Measurements from ENCODE around the gene EPS8L3. TPM values are rescaled to one million over a fixed set of nuclear protein-coding genes. Genes with fewer than 3 reads are reported as not detected.

Gene EPS8L3
- polyA plus RNA-seq, 4 donors, result 167 to 736 (median 401) TPM

DNA sequence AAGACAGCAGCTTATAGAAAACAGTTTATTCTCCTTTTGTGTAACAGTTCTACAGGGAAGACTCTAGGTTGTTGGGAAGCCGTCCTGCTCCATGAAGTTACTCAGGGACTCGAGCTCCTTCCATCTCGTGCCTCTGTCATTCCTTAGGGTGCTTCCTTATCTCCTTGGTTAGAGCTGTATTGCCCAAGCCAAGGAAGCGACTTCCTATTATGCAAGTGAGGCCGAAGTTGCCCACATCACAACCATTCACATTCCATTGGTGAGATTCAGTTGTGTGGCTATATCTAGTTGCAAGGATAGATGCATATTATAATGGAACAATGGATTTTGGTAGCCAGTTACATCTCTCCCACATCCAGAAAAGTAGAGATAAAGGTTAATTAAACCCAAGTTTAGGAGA is 42.7 kb downstream of the EPS8L3 start:
- Histone ChIP-seq H3K4me1 (ENCODE audit: control insufficient read depth in 3 of 3, insufficient read depth in 2 of 3, low read depth in 1 of 3, low read length in 2 of 3) (peaks cover 0 to 5% (median 0%) of the 10 kb centered on the region in 3 donors), H3K4me3 (ENCODE audit: low read depth in 1 of 3, low read length in 3 of 3) (no peak overlapping the region), H3K27ac (ENCODE audit: low read depth in 1 of 3, low read length in 2 of 3) (no peak overlapping the region), H3K36me3 (ENCODE audit: control insufficient read depth in 3 of 3, insufficient read depth in 2 of 3, low read depth in 1 of 3, low read length in 3 of 3) (no peaks in the 10 kb centered on the region), H3K9me3 (ENCODE audit: control insufficient read depth in 2 of 2, insufficient read depth in 1 of 2, low read depth in 1 of 2, low read length in 1 of 2) (peaks cover 0 to 5% of the 10 kb centered on the region in 2 donors), H3K27me3 (ENCODE audit: control insufficient read depth in 3 of 3, insufficient read depth in 3 of 3, low read length in 3 of 3) (no peaks in the 10 kb centered on the region)
- FAIRE-seq, result no peak
- DNase-seq, result peak in 1 of 2 donors; percentile 69
- 77 to 87% (median 83%) methylated on average over 5 of the region's 5 CpGs for WGBS, 3 donors

- DNase-seq, result no peak
- Histone ChIP-seq H3K4me3 (ENCODE audit: low read depth in 1 of 3, low read length in 3 of 3) (no peak overlapping the region), H3K4me1 (ENCODE audit: control insufficient read depth in 3 of 3, insufficient read depth in 2 of 3, low read depth in 1 of 3, low read length in 2 of 3) (peaks cover 0 to 5% (median 0%) of the 10 kb centered on the region in 3 donors), H3K27ac (ENCODE audit: low read depth in 1 of 3, low read length in 2 of 3) (no peak overlapping the region), H3K9me3 (ENCODE audit: control insufficient read depth in 2 of 2, insufficient read depth in 1 of 2, low read depth in 1 of 2, low read length in 1 of 2) (no peaks in the 10 kb centered on the region), H3K27me3 (ENCODE audit: control insufficient read depth in 3 of 3, insufficient read depth in 3 of 3, low read length in 3 of 3) (no peaks in the 10 kb centered on the region), H3K36me3 (ENCODE audit: control insufficient read depth in 3 of 3, insufficient read depth in 2 of 3, low read depth in 1 of 3, low read length in 3 of 3) (no peaks in the 10 kb centered on the region)
- FAIRE-seq, result no peak
- WGBS, 3 donors, result 73 to 92% (median 75%) methylated on average over 5 of the region's 5 CpGs
These were observed 44.3 kb downstream of the EPS8L3 start for GRCh38 chr1:109719337-109719837.

DNA sequence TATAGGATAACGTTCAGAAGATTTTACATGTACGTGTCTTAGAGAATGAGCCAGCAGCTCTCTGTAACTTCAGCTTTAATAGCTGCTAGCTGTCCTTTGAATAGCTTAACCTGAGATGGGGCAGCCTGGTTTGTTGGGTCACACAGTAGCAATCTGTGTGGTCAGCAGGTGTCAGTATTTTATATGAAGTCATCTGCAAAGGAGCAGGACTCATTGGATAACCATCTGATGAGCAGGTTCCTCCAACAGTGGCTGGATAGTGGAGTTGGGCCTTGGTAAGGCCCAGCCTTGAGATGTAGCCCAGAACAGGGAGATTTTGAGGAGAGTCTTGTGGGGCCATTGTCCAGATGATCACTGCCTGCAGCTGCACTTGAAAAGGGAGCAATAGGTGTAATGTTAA is 45.2 kb downstream of the EPS8L3 start:
- peaks cover 0 to 5% (median 0%) of the 10 kb centered on the region in 3 donors for H3K4me1 ChIP-seq (ENCODE audit: control insufficient read depth in 3 of 3, insufficient read depth in 2 of 3, low read depth in 1 of 3, low read length in 2 of 3)
- H3K27ac ChIP-seq (ENCODE audit: low read depth in 1 of 3, low read length in 2 of 3), result no peak overlapping the region
- 73 to 87% (median 73%) methylated on average over 2 of the region's 2 CpGs for WGBS, 3 donors
- FAIRE-seq (no peak), DNase-seq (peak; percentile 49 to 76)
- no peak overlapping the region for H3K4me3 ChIP-seq (ENCODE audit: low read depth in 1 of 3, low read length in 3 of 3)
- H3K27me3 ChIP-seq (ENCODE audit: control insufficient read depth in 3 of 3, insufficient read depth in 3 of 3, low read length in 3 of 3), result no peaks in the 10 kb centered on the region
- no peaks in the 10 kb centered on the region for H3K9me3 ChIP-seq (ENCODE audit: control insufficient read depth in 2 of 2, insufficient read depth in 1 of 2, low read depth in 1 of 2, low read length in 1 of 2)
- no peaks in the 10 kb centered on the region for H3K36me3 ChIP-seq (ENCODE audit: control insufficient read depth in 3 of 3, insufficient read depth in 2 of 3, low read depth in 1 of 3, low read length in 3 of 3)

- DNase-seq, result no peak
- no peak overlapping the region for H3K27ac ChIP-seq (ENCODE audit: low read depth in 1 of 3, low read length in 2 of 3)
- WGBS, 3 donors, result 82 to 89% (median 88%) methylated on average over 5 of the region's 5 CpGs
- no peaks in the 10 kb centered on the region for H3K27me3 ChIP-seq (ENCODE audit: control insufficient read depth in 3 of 3, insufficient read depth in 3 of 3, low read length in 3 of 3)
- H3K4me3 ChIP-seq (ENCODE audit: low read depth in 1 of 3, low read length in 3 of 3), result no peak overlapping the region
- no peaks in the 10 kb centered on the region for H3K36me3 ChIP-seq (ENCODE audit: control insufficient read depth in 3 of 3, insufficient read depth in 2 of 3, low read depth in 1 of 3, low read length in 3 of 3)
- FAIRE-seq, result no peak
- H3K9me3 ChIP-seq (ENCODE audit: control insufficient read depth in 2 of 2, insufficient read depth in 1 of 2, low read depth in 1 of 2, low read length in 1 of 2), result no peaks in the 10 kb centered on the region
- peaks cover 0 to 5% (median 0%) of the 10 kb centered on the region in 3 donors for H3K4me1 ChIP-seq (ENCODE audit: control insufficient read depth in 3 of 3, insufficient read depth in 2 of 3, low read depth in 1 of 3, low read length in 2 of 3)
These were observed 46.0 kb downstream of the EPS8L3 start for GRCh38 chr1:109717729-109718128.

GRCh38 chr1:109716570-109717090 is 47.1 kb downstream of the EPS8L3 start:
- Histone ChIP-seq H3K27ac (ENCODE audit: low read depth in 1 of 3, low read length in 2 of 3) (no peak overlapping the region), H3K36me3 (ENCODE audit: control insufficient read depth in 3 of 3, insufficient read depth in 2 of 3, low read depth in 1 of 3, low read length in 3 of 3) (no peaks in the 10 kb centered on the region), H3K4me1 (ENCODE audit: control insufficient read depth in 3 of 3, insufficient read depth in 2 of 3, low read depth in 1 of 3, low read length in 2 of 3) (peaks cover 0 to 5% (median 0%) of the 10 kb centered on the region in 3 donors), H3K9me3 (ENCODE audit: control insufficient read depth in 2 of 2, insufficient read depth in 1 of 2, low read depth in 1 of 2, low read length in 1 of 2) (no peaks in the 10 kb centered on the region), H3K4me3 (ENCODE audit: low read depth in 1 of 3, low read length in 3 of 3) (no peak overlapping the region), H3K27me3 (ENCODE audit: control insufficient read depth in 3 of 3, insufficient read depth in 3 of 3, low read length in 3 of 3) (no peaks in the 10 kb centered on the region)
- FAIRE-seq, result no peak
- 74 to 79% (median 75%) methylated on average over 3 of the region's 3 CpGs for WGBS, 3 donors
- no peak for DNase-seq

DNA sequence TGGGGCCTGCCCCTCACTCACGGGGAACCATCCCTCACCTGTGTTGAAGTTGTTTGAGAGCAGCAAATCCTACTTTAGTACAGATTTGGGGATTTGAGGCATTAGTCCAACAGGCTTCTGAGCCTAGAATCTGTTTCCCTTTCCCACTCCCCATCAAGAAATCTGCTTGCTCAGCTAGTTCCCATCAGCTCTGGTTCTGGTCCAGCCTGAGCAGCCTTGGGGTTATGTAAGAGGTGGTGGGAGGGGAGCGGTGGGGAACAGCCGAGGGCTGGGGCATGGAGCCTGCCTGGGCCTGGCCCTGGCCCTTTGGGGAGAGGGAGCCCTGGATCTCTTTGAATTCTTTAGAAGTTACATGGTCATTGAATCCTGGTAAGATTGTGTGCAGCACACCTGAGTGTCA is 47.6 kb downstream of the EPS8L3 start:
- Histone ChIP-seq H3K4me1 (ENCODE audit: control insufficient read depth in 3 of 3, insufficient read depth in 2 of 3, low read depth in 1 of 3, low read length in 2 of 3) (no peaks in the 10 kb centered on the region), H3K36me3 (ENCODE audit: control insufficient read depth in 3 of 3, insufficient read depth in 2 of 3, low read depth in 1 of 3, low read length in 3 of 3) (no peaks in the 10 kb centered on the region), H3K9me3 (ENCODE audit: control insufficient read depth in 2 of 2, insufficient read depth in 1 of 2, low read depth in 1 of 2, low read length in 1 of 2) (no peaks in the 10 kb centered on the region), H3K27me3 (ENCODE audit: control insufficient read depth in 3 of 3, insufficient read depth in 3 of 3, low read length in 3 of 3) (no peaks in the 10 kb centered on the region), H3K4me3 (ENCODE audit: low read depth in 1 of 3, low read length in 3 of 3) (no peak overlapping the region), H3K27ac (ENCODE audit: low read depth in 1 of 3, low read length in 2 of 3) (no peak overlapping the region)
- WGBS, 3 donors, result 73 to 90% (median 85%) methylated on average over 3 of the region's 3 CpGs
- DNase-seq, result peak in 1 of 2 donors; percentile 0
- no peak for FAIRE-seq

- Histone ChIP-seq H3K4me3 (ENCODE audit: low read depth in 1 of 3, low read length in 3 of 3) (no peak overlapping the region), H3K4me1 (ENCODE audit: control insufficient read depth in 3 of 3, insufficient read depth in 2 of 3, low read depth in 1 of 3, low read length in 2 of 3) (no peaks in the 10 kb centered on the region), H3K36me3 (ENCODE audit: control insufficient read depth in 3 of 3, insufficient read depth in 2 of 3, low read depth in 1 of 3, low read length in 3 of 3) (no peaks in the 10 kb centered on the region), H3K27me3 (ENCODE audit: control insufficient read depth in 3 of 3, insufficient read depth in 3 of 3, low read length in 3 of 3) (no peaks in the 10 kb centered on the region), H3K27ac (ENCODE audit: low read depth in 1 of 3, low read length in 2 of 3) (no peak overlapping the region), H3K9me3 (ENCODE audit: control insufficient read depth in 2 of 2, insufficient read depth in 1 of 2, low read depth in 1 of 2, low read length in 1 of 2) (peaks cover 0 to under 1% of the 10 kb centered on the region in 2 donors)
- 84 to 89% (median 85%) methylated on average over 12 of the region's 12 CpGs for WGBS, 3 donors
- FAIRE-seq (no peak), DNase-seq (peak in 1 of 2 donors; percentile 0)
These were observed 48.9 kb downstream of the EPS8L3 start for GRCh38 chr1:109714661-109715372.

DNA sequence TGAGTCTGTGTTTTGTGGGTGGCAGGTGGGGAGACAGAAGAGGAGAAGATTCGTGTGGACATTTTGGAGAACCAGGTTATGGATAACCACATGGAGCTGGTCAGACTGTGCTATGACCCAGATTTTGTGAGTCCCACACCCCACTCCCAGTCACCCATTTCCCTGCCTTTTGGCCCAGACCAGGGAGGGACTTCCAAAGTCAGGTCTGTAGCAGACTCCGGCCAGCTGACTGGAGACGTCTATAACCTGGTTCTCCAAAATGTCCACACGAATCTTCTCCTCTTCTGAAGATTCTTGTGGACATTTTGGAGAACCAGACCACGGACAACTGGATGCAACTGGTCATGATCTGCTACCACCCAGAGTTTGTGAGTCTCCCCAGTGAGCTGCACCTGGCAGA is 50.1 kb downstream of the EPS8L3 start:
- WGBS, 3 donors, result 84 to 89% (median 84%) methylated on average over 5 of the region's 5 CpGs
- FAIRE-seq, result no peak
- Histone ChIP-seq H3K4me1 (ENCODE audit: control insufficient read depth in 3 of 3, insufficient read depth in 2 of 3, low read depth in 1 of 3, low read length in 2 of 3) (no peaks in the 10 kb centered on the region), H3K36me3 (ENCODE audit: control insufficient read depth in 3 of 3, insufficient read depth in 2 of 3, low read depth in 1 of 3, low read length in 3 of 3) (no peaks in the 10 kb centered on the region), H3K4me3 (ENCODE audit: low read depth in 1 of 3, low read length in 3 of 3) (no peak overlapping the region), H3K27ac (ENCODE audit: low read depth in 1 of 3, low read length in 2 of 3) (no peak overlapping the region), H3K9me3 (ENCODE audit: control insufficient read depth in 2 of 2, insufficient read depth in 1 of 2, low read depth in 1 of 2, low read length in 1 of 2) (peaks cover 0 to 10% of the 10 kb centered on the region in 2 donors), H3K27me3 (ENCODE audit: control insufficient read depth in 3 of 3, insufficient read depth in 3 of 3, low read length in 3 of 3) (no peaks in the 10 kb centered on the region)
- DNase-seq, result peak in 1 of 2 donors; percentile 0
